Astrocyte (in vitro differentiated cells and primary cell): Measurements from ENCODE around the gene VSTM4. TPM values are rescaled to one million over a fixed set of nuclear protein-coding genes. Genes with fewer than 3 reads are reported as not detected.

ENCODE experiments used
- DNase-seq: peaks from one replicate; pipeline ENCODE4 v3.0.0-alpha.2; 2010; ENCODE audit warnings: low read depth
- FAIRE-seq: peaks from 2 replicates; lab custom pipeline; 2011; peaks lifted over from hg19 to GRCh38; lab: Jason Lieb, UNC
- H2AFZ ChIP-seq: 2 replicates; pipeline ENCODE4 v1.6.0; 2012; ENCODE audit warnings: low read depth, low read length, inconsistent platforms
- H3K27ac ChIP-seq: 2 replicates; pipeline ENCODE4 v1.5.1; 2011; ENCODE audit warnings: low read depth, low read length, inconsistent platforms
- H3K27me3 ChIP-seq: 2 replicates; pipeline ENCODE4 v1.6.0; 2011; ENCODE audit warnings: low read length, inconsistent platforms; ENCODE audit not compliant: insufficient read depth
- H3K36me3 ChIP-seq: 2 replicates; pipeline ENCODE4 v1.5.1; 2011; ENCODE audit warnings: low read length, inconsistent platforms; ENCODE audit not compliant: insufficient read depth
- H3K4me1 ChIP-seq: 2 replicates; pipeline ENCODE4 v1.5.1; 2011; ENCODE audit warnings: low read length, inconsistent platforms; ENCODE audit not compliant: insufficient read depth
- H3K4me2 ChIP-seq: 2 replicates; pipeline ENCODE4 v1.6.0; 2012; ENCODE audit warnings: low read length, inconsistent platforms
- H3K4me3 ChIP-seq: 2 replicates; pipeline ENCODE4 v1.5.1; 2011; ENCODE audit warnings: low read depth, mild to moderate bottlenecking, low read length, inconsistent platforms; ENCODE audit not compliant: insufficient read depth
- H3K79me2 ChIP-seq: 2 replicates; pipeline ENCODE4 v1.6.0; 2012; ENCODE audit warnings: mild to moderate bottlenecking, low read length, inconsistent platforms; ENCODE audit not compliant: insufficient read depth
- H3K9ac ChIP-seq: 2 replicates; pipeline ENCODE4 v1.6.0; 2012; ENCODE audit warnings: mild to moderate bottlenecking, low read length, inconsistent platforms
- H3K9me3 ChIP-seq: 2 replicates; pipeline ENCODE4 v1.5.1; 2012; ENCODE audit warnings: low read depth, mild to moderate bottlenecking, low read length, inconsistent platforms; ENCODE audit not compliant: insufficient read depth
- H4K20me1 ChIP-seq: 2 replicates; pipeline ENCODE4 v1.6.0; 2012; ENCODE audit warnings: low read length, inconsistent platforms; ENCODE audit not compliant: insufficient read depth
- H3K27ac Mint-ChIP-seq: one replicate; pipeline ENCODE4 v1.8.0; 2021; ENCODE audit warnings: mild to moderate bottlenecking, mixed read lengths; ENCODE audit not compliant: unreplicated experiment
- H3K27me3 Mint-ChIP-seq: one replicate; pipeline ENCODE4 v1.8.0; 2021; ENCODE audit warnings: low read depth, mixed read lengths; ENCODE audit not compliant: unreplicated experiment
- H3K36me3 Mint-ChIP-seq: one replicate; pipeline ENCODE4 v1.8.0; 2021; ENCODE audit warnings: low read depth, mixed read lengths; ENCODE audit not compliant: unreplicated experiment
- H3K4me1 Mint-ChIP-seq: one replicate; pipeline ENCODE4 v1.8.0; 2021; ENCODE audit warnings: low read depth, mixed read lengths; ENCODE audit not compliant: unreplicated experiment
- H3K4me3 Mint-ChIP-seq: one replicate; pipeline ENCODE4 v1.8.0; 2021; ENCODE audit warnings: mild to moderate bottlenecking, moderate library complexity, mixed read lengths; ENCODE audit not compliant: unreplicated experiment
- H3K9me3 Mint-ChIP-seq: one replicate; pipeline ENCODE4 v1.8.0; 2021; ENCODE audit warnings: mild to moderate bottlenecking, mixed read lengths; ENCODE audit not compliant: unreplicated experiment
- EZH2 ChIP-seq: IDR thresholded peaks from 2 replicates; pipeline ENCODE4 v1.6.1; 2012; ENCODE audit warnings: mild to moderate bottlenecking, low read length, inconsistent platforms; ENCODE audit not compliant: insufficient read depth
- total RNA-seq: library from RNA; stranded (reverse); gene quantifications from 2 replicates; pipeline ENCODE4 v1.2.1, GENCODE V29; 2021
- TF ChIP-seq, protein P1 (sequence below): IDR thresholded peaks from 2 replicates; pipeline ENCODE4 v1.5.1; 2011; ENCODE audit warnings: low read depth, mild to moderate bottlenecking, inconsistent platforms, low read length, moderate library complexity; ENCODE audit not compliant: insufficient read depth

Gene VSTM4
- total RNA-seq, 1 donor from 2014 or later: 1.1 TPM

DNA sequence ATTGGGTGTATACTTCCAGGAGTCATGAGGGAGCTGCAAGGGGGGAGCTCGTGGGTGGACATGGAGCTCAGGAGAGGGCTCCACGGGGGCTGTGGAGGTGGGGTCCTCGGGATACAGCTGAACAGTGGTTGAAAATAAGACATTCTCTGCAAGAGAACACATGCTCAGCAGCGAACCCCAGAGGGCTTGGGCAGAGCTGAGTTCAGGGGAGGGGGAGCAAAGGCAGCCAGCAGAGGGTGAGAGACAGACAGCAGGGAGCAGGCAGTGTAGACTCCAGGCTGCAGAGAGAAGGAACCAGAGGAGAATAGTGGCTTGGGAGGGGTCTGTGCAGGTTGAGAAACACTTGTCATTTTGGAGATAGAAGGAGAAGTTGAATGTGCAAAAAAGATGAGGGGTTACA, 102.7 kb downstream of the VSTM4 start:
- H3K4me1 ChIP-seq: no peaks in the 10 kb centered on the region
- no peak overlapping the region for H3K27ac ChIP-seq
- TF ChIP-seq, protein P1, sequence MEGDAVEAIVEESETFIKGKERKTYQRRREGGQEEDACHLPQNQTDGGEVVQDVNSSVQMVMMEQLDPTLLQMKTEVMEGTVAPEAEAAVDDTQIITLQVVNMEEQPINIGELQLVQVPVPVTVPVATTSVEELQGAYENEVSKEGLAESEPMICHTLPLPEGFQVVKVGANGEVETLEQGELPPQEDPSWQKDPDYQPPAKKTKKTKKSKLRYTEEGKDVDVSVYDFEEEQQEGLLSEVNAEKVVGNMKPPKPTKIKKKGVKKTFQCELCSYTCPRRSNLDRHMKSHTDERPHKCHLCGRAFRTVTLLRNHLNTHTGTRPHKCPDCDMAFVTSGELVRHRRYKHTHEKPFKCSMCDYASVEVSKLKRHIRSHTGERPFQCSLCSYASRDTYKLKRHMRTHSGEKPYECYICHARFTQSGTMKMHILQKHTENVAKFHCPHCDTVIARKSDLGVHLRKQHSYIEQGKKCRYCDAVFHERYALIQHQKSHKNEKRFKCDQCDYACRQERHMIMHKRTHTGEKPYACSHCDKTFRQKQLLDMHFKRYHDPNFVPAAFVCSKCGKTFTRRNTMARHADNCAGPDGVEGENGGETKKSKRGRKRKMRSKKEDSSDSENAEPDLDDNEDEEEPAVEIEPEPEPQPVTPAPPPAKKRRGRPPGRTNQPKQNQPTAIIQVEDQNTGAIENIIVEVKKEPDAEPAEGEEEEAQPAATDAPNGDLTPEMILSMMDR: no peak
- no peak for TF ChIP-seq EZH2
- no peaks in the 10 kb centered on the region for H3K36me3 Mint-ChIP-seq
- H3K4me1 Mint-ChIP-seq: no peaks in the 10 kb centered on the region
- no peak overlapping the region for H3K9ac ChIP-seq
- H3K36me3 ChIP-seq: no peaks in the 10 kb centered on the region
- no peak overlapping the region for H2AFZ ChIP-seq
- H3K9me3 ChIP-seq: no peaks in the 10 kb centered on the region
- no peak overlapping the region for H3K27ac Mint-ChIP-seq
- FAIRE-seq (no peak), DNase-seq (no peak)
- H3K4me3 ChIP-seq: no peak overlapping the region
- H3K4me3 Mint-ChIP-seq: no peak overlapping the region
- peaks cover 2% of the 10 kb centered on the region for H3K27me3 ChIP-seq
- no peaks in the 10 kb centered on the region for H3K79me2 ChIP-seq
- peaks cover 47% of the 10 kb centered on the region for H3K27me3 Mint-ChIP-seq
- H3K4me2 ChIP-seq: no peak overlapping the region
- no peaks in the 10 kb centered on the region for H4K20me1 ChIP-seq
- H3K9me3 Mint-ChIP-seq: no peaks in the 10 kb centered on the region

DNA sequence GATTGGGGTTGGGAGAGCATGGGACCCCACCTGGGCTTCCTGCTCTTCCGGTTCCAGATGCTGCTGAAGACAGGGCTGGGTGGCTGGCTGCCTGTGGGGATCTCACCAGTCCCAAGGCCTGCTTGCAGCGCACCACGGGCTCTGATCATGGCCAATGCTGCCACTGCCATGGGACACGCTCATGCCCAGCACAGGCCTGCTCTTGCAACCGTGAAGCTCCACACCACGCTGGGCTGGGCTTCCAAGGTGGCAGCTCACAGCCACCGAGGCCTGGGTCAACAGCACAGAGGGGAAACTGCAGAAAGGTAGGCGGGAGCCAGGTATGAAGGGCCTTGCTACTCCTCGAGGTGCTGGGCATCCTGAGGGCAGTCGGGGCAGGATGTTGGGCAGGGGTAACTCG, 103.6 kb downstream of the VSTM4 start:
- H3K9ac ChIP-seq: no peak overlapping the region
- H3K9me3 ChIP-seq: no peaks in the 10 kb centered on the region
- no peak overlapping the region for H3K4me3 Mint-ChIP-seq
- no peak overlapping the region for H3K4me2 ChIP-seq
- no peak for TF ChIP-seq EZH2
- TF ChIP-seq, protein P1: no peak
- H3K27ac ChIP-seq: no peak overlapping the region
- H3K4me1 ChIP-seq: no peaks in the 10 kb centered on the region
- H3K4me1 Mint-ChIP-seq: no peaks in the 10 kb centered on the region
- H3K9me3 Mint-ChIP-seq: no peaks in the 10 kb centered on the region
- H4K20me1 ChIP-seq: no peaks in the 10 kb centered on the region
- peaks cover 48% of the 10 kb centered on the region for H3K27me3 Mint-ChIP-seq
- H3K4me3 ChIP-seq: no peak overlapping the region
- H3K27ac Mint-ChIP-seq: no peak overlapping the region
- no peaks in the 10 kb centered on the region for H3K36me3 ChIP-seq
- peaks cover 2% of the 10 kb centered on the region for H3K27me3 ChIP-seq
- H2AFZ ChIP-seq: no peak overlapping the region
- no peak for FAIRE-seq
- no peaks in the 10 kb centered on the region for H3K79me2 ChIP-seq
- no peak for DNase-seq
- H3K36me3 Mint-ChIP-seq: no peaks in the 10 kb centered on the region

DNA sequence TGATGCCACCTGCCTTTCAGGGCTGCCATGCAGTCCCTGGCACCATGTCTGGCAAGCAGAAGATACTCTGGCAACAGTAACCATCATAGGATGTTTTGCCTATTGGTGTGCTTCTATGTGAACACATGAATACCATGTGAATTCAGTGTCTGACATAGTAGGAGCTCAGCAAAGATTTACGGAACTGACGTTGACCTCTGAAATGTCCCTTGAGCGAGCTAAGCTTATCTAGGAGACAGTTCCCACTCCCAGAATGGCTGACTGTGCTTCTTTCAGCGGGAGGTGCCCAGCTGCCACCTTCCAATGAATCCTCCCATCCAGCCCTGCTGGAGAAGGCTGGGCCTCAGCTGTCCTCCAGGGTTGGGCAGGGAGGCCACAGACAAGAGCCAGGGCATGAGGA, 104.5 kb downstream of the VSTM4 start:
- Mint-ChIP-seq H3K4me3 (no peak overlapping the region), H3K27me3 (peaks cover 48% of the 10 kb centered on the region), H3K36me3 (no peaks in the 10 kb centered on the region), H3K4me1 (no peaks in the 10 kb centered on the region), H3K9me3 (no peaks in the 10 kb centered on the region), H3K27ac (no peak overlapping the region)
- TF ChIP-seq, protein P1: no peak
- no peak for TF ChIP-seq EZH2
- H3K9ac ChIP-seq: no peak overlapping the region
- no peak overlapping the region for H2AFZ ChIP-seq
- H3K4me1 ChIP-seq: no peaks in the 10 kb centered on the region
- peaks cover 2% of the 10 kb centered on the region for H3K27me3 ChIP-seq
- FAIRE-seq (no peak), DNase-seq (no peak)
- no peak overlapping the region for H3K4me3 ChIP-seq
- no peaks in the 10 kb centered on the region for H3K36me3 ChIP-seq
- no peaks in the 10 kb centered on the region for H4K20me1 ChIP-seq
- no peaks in the 10 kb centered on the region for H3K79me2 ChIP-seq
- no peak overlapping the region for H3K27ac ChIP-seq
- H3K4me2 ChIP-seq: no peak overlapping the region
- no peaks in the 10 kb centered on the region for H3K9me3 ChIP-seq
